ENCODE measurements around the gene COG5. TPM values are rescaled to one million over a fixed set of nuclear protein-coding genes. Genes with fewer than 3 reads are reported as not detected.

COG5 gene
- total and polyA plus RNA-seq, 2 experiments from 2014 or later = 15.4 to 36.5 TPM

- Mint-ChIP-seq H3K9me3 (no peaks in the 10 kb centered on the region), H3K36me3 (ENCODE audit: low read depth) (peaks cover 3% of the 10 kb centered on the region; the same call in 1 of the 3 replicates), H3K27ac (0 out of 2 replicates have a peak overlapping the region, but pooled peaks have one; percentile 0), H3K4me3 (no peak overlapping the region), H3K27me3 (ENCODE audit: insufficient read depth, low read depth, poor library complexity) (no peaks in the 10 kb centered on the region), H3K4me1 (no peaks in the 10 kb centered on the region)
- Histone ChIP-seq H3K4me2 (no peak overlapping the region), H3K4me3 (no peak overlapping the region), H3K79me2 (replicated peaks; ENCODE audit: insufficient read depth) (no peaks in the 10 kb centered on the region), H3K27me3 (ENCODE audit: insufficient read depth) (no peaks in the 10 kb centered on the region), H2AFZ (no peak overlapping the region), H3K36me3 (ENCODE audit: insufficient read depth) (no peaks in the 10 kb centered on the region), H4K20me1 (replicated peaks; ENCODE audit: insufficient read depth) (no peaks in the 10 kb centered on the region), H3K9me2 (ENCODE audit: insufficient read depth) (no peaks in the 10 kb centered on the region), H3F3A (replicated peaks; ENCODE audit: low read depth) (no peaks in the 10 kb centered on the region), H3K4me1 (ENCODE audit: insufficient read depth) (no peaks in the 10 kb centered on the region), H3K27ac (ENCODE audit: low read depth) (no peak overlapping the region)
- ATAC-seq (no peak), DNase-seq (ENCODE audit: low spot score) (no peak)
- no peak for TF ChIP-seq NANOG (IDR thresholded peaks at IDR 0.05; ENCODE audit: borderline replicate concordance)
- no peak for TF ChIP-seq CTCF (conservative IDR thresholded peaks at IDR 0.05; ENCODE audit: low read depth in 2 of 2)
- no peak for TF ChIP-seq ZNF331 (CRISPR knock-in tag; IDR thresholded peaks at IDR 0.05; ENCODE audit: low read depth)
- TF ChIP-seq STAT1 (IDR thresholded peaks at IDR 0.05; ENCODE audit: unreplicated experiment) = no peak
- TF ChIP-seq JUNB (IDR thresholded peaks at IDR 0.05; ENCODE audit: unreplicated experiment) = no peak
Observed at GRCh38 chr7:107446531-107446930, 117.2 kb downstream of the COG5 start.

DNA sequence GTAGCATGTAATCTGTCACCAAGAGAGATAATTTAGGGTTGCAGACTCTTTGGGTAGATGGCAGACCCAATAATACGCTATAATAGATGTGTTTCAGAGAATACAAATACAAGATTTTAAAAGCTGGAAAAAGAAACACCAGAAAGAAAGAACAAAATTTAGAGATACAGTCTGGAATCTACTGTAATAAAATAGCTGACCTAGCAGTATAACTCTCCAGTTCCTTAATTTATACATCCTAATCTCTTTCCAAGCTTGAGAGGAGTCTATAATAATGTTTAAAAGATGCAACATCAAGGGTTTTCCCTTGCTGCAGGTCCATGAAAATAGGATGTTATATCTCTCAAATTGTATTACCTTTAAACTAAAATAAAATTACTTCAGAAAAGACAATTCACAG lies 121.0 kb downstream of the COG5 start:
- H3F3A ChIP-seq (replicated peaks; ENCODE audit: low read depth) = no peaks in the 10 kb centered on the region
- no peaks in the 10 kb centered on the region for H3K27me3 Mint-ChIP-seq (ENCODE audit: insufficient read depth, low read depth, poor library complexity)
- H3K4me1 ChIP-seq (ENCODE audit: insufficient read depth) = no peaks in the 10 kb centered on the region
- peaks cover 3% of the 10 kb centered on the region; the same call in 1 of the 3 replicates for H3K36me3 Mint-ChIP-seq (ENCODE audit: low read depth)
- no peaks in the 10 kb centered on the region for H4K20me1 ChIP-seq (replicated peaks; ENCODE audit: insufficient read depth)
- no peaks in the 10 kb centered on the region for H3K9me2 ChIP-seq (ENCODE audit: insufficient read depth)
- H2AFZ ChIP-seq = no peak overlapping the region
- no peak overlapping the region for H3K27ac ChIP-seq (ENCODE audit: low read depth)
- no peaks in the 10 kb centered on the region for H3K9me3 Mint-ChIP-seq
- no peak overlapping the region for H3K4me2 ChIP-seq
- no peak overlapping the region for H3K4me3 Mint-ChIP-seq
- H3K79me2 ChIP-seq (replicated peaks; ENCODE audit: insufficient read depth) = no peaks in the 10 kb centered on the region
- no peaks in the 10 kb centered on the region for H3K4me1 Mint-ChIP-seq
- no peak for DNase-seq (ENCODE audit: low spot score)
- H3K27ac Mint-ChIP-seq = no peak overlapping the region
- H3K36me3 ChIP-seq (ENCODE audit: insufficient read depth) = no peaks in the 10 kb centered on the region
- no peak overlapping the region for H3K4me3 ChIP-seq
- H3K27me3 ChIP-seq (ENCODE audit: insufficient read depth) = no peaks in the 10 kb centered on the region
- ATAC-seq = no peak
- TF ChIP-seq EZH2phosphoT487 (IDR thresholded peaks at IDR 0.05; ENCODE audit: unreplicated experiment) = no peak
- TF ChIP-seq ZNF462 (CRISPR knock-in tag; IDR thresholded peaks at IDR 0.05) = no peak
- TF ChIP-seq CTCF (conservative IDR thresholded peaks at IDR 0.05; ENCODE audit: low read depth in 2 of 2) = no peak
- no peak for TF ChIP-seq ZNF331 (CRISPR knock-in tag; IDR thresholded peaks at IDR 0.05; ENCODE audit: low read depth)
- no peak for TF ChIP-seq ETS1 (IDR thresholded peaks at IDR 0.05)
- no peak for TF ChIP-seq CREB1 (CRISPR knock-in tag; IDR thresholded peaks at IDR 0.05; ENCODE audit: low read depth)
- no peak for TF ChIP-seq EZH2 (IDR thresholded peaks at IDR 0.05; ENCODE audit: low read depth, unreplicated experiment)
- no peak for TF ChIP-seq NANOG (IDR thresholded peaks at IDR 0.05; ENCODE audit: borderline replicate concordance)
- TF ChIP-seq POLR2AphosphoS5 (IDR thresholded peaks at IDR 0.05; ENCODE audit: low read depth) = no peak
